ENCODE data around the gene COL6A2. TPM values are rescaled to one million over a fixed set of nuclear protein-coding genes. Genes with fewer than 3 reads are reported as not detected.

COL6A2 gene
- polyA plus RNA-seq, 3 donors, result 0.01 TPM; not detected in 2

DNA sequence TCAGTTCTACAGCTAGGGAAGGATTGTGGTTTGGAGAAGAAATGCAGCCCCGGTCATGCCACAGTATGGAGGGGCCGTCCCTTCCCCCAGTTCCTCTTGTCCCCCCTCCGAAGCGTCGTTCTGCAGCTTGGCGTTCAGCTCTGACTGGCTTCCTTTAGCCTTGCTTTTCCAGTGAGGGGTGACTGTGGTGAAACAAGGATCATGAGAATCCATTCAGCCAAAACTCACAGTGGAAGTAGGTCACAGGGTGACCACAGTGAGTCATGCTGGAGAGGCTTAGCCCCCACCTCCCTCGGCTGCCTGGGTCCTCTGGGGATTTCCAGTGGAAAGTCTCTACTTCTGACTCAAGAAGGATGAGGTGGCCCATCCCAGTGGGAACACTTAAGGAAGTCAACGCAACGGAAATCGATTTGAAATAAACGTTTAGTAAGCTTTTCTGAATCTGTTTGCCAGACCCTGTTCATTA lies 37.3 kb upstream of the COL6A2 start:
- Histone ChIP-seq H3K27me3 (ENCODE audit: control insufficient read depth in 2 of 2, insufficient read depth in 2 of 2, low read length in 2 of 2) (peaks cover 0 to 27% of the 10 kb centered on the region in 2 donors), H3K9ac (ENCODE audit: insufficient read depth, low read length, poor library complexity, severe bottlenecking) (no peak overlapping the region), H4K20me1 (ENCODE audit: insufficient read depth, low read length) (no peaks in the 10 kb centered on the region), H3K4me3 (replicated peaks in 1 of 3; ENCODE audit: low read depth in 2 of 3, low read length in 3 of 3) (no peak overlapping the region), H3K27ac (ENCODE audit: low read depth in 1 of 2, low read length in 2 of 2) (no peak overlapping the region), H3K79me2 (ENCODE audit: insufficient read depth, low read length) (no peaks in the 10 kb centered on the region), H2AFZ (ENCODE audit: insufficient read depth, low read depth, low read length, poor library complexity, severe bottlenecking) (no peak overlapping the region), H3K4me1 (ENCODE audit: control insufficient read depth in 1 of 2, insufficient read depth in 2 of 2, low read length in 2 of 2) (no peaks in the 10 kb centered on the region), H3K9me3 (replicated peaks in 1 of 2; ENCODE audit: control insufficient read depth in 1 of 2, insufficient read depth in 1 of 2, low read length in 2 of 2) (peaks cover 26 to 38% of the 10 kb centered on the region in 2 donors), H3K36me3 (replicated peaks in 1 of 2; ENCODE audit: control insufficient read depth in 1 of 2, insufficient read depth in 2 of 2, low read length in 2 of 2) (no peaks in the 10 kb centered on the region), H3K4me2 (replicated peaks; ENCODE audit: extremely low read depth, low read length, poor library complexity, severe bottlenecking) (no peak overlapping the region)
- H3K27ac Mint-ChIP-seq, result no peak overlapping the region
- H3K36me3 Mint-ChIP-seq, result no peaks in the 10 kb centered on the region
- H3K4me1 Mint-ChIP-seq, result peaks cover 4% of the 10 kb centered on the region
- no peak for DNase-seq
- WGBS (ENCODE audit: insufficient coverage), result 40% methylated on average over 5 of the region's 11 CpGs
- TF ChIP-seq, protein P1, sequence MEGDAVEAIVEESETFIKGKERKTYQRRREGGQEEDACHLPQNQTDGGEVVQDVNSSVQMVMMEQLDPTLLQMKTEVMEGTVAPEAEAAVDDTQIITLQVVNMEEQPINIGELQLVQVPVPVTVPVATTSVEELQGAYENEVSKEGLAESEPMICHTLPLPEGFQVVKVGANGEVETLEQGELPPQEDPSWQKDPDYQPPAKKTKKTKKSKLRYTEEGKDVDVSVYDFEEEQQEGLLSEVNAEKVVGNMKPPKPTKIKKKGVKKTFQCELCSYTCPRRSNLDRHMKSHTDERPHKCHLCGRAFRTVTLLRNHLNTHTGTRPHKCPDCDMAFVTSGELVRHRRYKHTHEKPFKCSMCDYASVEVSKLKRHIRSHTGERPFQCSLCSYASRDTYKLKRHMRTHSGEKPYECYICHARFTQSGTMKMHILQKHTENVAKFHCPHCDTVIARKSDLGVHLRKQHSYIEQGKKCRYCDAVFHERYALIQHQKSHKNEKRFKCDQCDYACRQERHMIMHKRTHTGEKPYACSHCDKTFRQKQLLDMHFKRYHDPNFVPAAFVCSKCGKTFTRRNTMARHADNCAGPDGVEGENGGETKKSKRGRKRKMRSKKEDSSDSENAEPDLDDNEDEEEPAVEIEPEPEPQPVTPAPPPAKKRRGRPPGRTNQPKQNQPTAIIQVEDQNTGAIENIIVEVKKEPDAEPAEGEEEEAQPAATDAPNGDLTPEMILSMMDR (IDR thresholded peaks at IDR 0.05), result no peak
- intact Hi-C loops (cut with micrococcal nuclease), result no loop called here
- peaks cover 28 to 60% (median 39%) of the 10 kb centered on the region in 3 donors for H3K27me3 Mint-ChIP-seq (ENCODE audit: low read depth in 3 of 3)
- peak overlapping the region in 1 of 2 donors; percentile 24 for H3K4me3 Mint-ChIP-seq
- H3K9me3 Mint-ChIP-seq, result peaks cover 29 to 49% (median 40%) of the 10 kb centered on the region in 7 donors

DNA sequence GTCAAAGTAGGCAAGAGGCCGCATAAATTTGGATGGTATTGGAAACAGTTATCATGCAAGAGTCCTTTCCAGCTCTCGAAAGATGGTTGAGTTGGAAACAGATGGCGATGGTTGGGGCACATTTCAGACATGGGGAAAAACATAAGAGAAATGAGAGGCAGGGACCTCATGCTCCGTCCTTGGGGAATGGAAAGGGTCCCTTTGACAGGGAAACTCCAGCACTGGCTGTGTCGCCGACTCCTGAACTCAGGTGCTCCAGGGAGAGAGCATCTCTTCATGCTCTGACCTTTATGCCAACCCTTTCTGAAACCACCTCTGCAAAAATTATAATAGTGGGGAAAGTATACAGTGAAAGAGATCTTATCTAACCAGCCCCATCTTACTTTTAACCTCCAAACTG lies 36.8 kb upstream of the COL6A2 start:
- peaks cover 29 to 59% (median 40%) of the 10 kb centered on the region in 3 donors for H3K27me3 Mint-ChIP-seq (ENCODE audit: low read depth in 3 of 3)
- intact Hi-C loops (cut with micrococcal nuclease), result no loop called here
- H3K36me3 Mint-ChIP-seq, result no peaks in the 10 kb centered on the region
- no peak overlapping the region for H3K4me3 ChIP-seq (replicated peaks in 1 of 3; ENCODE audit: low read depth in 2 of 3, low read length in 3 of 3)
- H4K20me1 ChIP-seq (ENCODE audit: insufficient read depth, low read length), result no peaks in the 10 kb centered on the region
- TF ChIP-seq, protein P1 (IDR thresholded peaks at IDR 0.05), result no peak
- peaks cover 0 to 3% of the 10 kb centered on the region in 2 donors for H3K4me1 ChIP-seq (ENCODE audit: control insufficient read depth in 1 of 2, insufficient read depth in 2 of 2, low read length in 2 of 2)
- WGBS (ENCODE audit: insufficient coverage), result 92% methylated on average over 4 of the region's 6 CpGs
- no peak overlapping the region for H2AFZ ChIP-seq (ENCODE audit: insufficient read depth, low read depth, low read length, poor library complexity, severe bottlenecking)
- peaks cover 5% of the 10 kb centered on the region for H3K4me1 Mint-ChIP-seq
- H3K79me2 ChIP-seq (ENCODE audit: insufficient read depth, low read length), result no peaks in the 10 kb centered on the region
- H3K9me3 ChIP-seq (replicated peaks in 1 of 2; ENCODE audit: control insufficient read depth in 1 of 2, insufficient read depth in 1 of 2, low read length in 2 of 2), result peaks cover 26 to 38% of the 10 kb centered on the region in 2 donors
- no peak overlapping the region for H3K4me3 Mint-ChIP-seq
- H3K27ac Mint-ChIP-seq, result no peak overlapping the region
- no peak overlapping the region for H3K9ac ChIP-seq (ENCODE audit: insufficient read depth, low read length, poor library complexity, severe bottlenecking)
- no peak overlapping the region for H3K27ac ChIP-seq (ENCODE audit: low read depth in 1 of 2, low read length in 2 of 2)
- DNase-seq, result no peak
- no peak overlapping the region for H3K4me2 ChIP-seq (replicated peaks; ENCODE audit: extremely low read depth, low read length, poor library complexity, severe bottlenecking)
- H3K9me3 Mint-ChIP-seq, result peaks cover 29 to 45% (median 40%) of the 10 kb centered on the region in 7 donors
- H3K36me3 ChIP-seq (replicated peaks in 1 of 2; ENCODE audit: control insufficient read depth in 1 of 2, insufficient read depth in 2 of 2, low read length in 2 of 2), result no peaks in the 10 kb centered on the region
- H3K27me3 ChIP-seq (ENCODE audit: control insufficient read depth in 2 of 2, insufficient read depth in 2 of 2, low read length in 2 of 2), result peaks cover 0 to 25% of the 10 kb centered on the region in 2 donors

Data from CD14-positive monocyte (primary cell).